ENCODE measurements around the gene KCNC2.

Gene KCNC2

GRCh38 chr12:75129275-75129674 lies 80.4 kb downstream of the KCNC2 start:
- Histone ChIP-seq H3K79me2 (ENCODE audit: insufficient read depth, low read length) (no peaks in the 10 kb centered on the region), H3K4me2 (ENCODE audit: insufficient read depth, low read length) (no peak overlapping the region), H3K27me3 (ENCODE audit: insufficient read depth, low read length, poor library complexity) (no peaks in the 10 kb centered on the region), H2AFZ (ENCODE audit: low read depth, low read length) (no peak overlapping the region), H3K9ac (ENCODE audit: low read depth, low read length) (no peak overlapping the region), H3K4me3 (ENCODE audit: low read depth in 1 of 2, low read length in 2 of 2) (no peak overlapping the region), H3K27ac (ENCODE audit: low read length) (no peak overlapping the region), H4K20me1 (ENCODE audit: insufficient read depth, low read length) (no peaks in the 10 kb centered on the region), H3K36me3 (ENCODE audit: insufficient read depth, low read length) (no peaks in the 10 kb centered on the region), H3K4me1 (ENCODE audit: insufficient read depth, low read length) (no peaks in the 10 kb centered on the region), H3K9me3 (ENCODE audit: insufficient read depth, low read length, severe bottlenecking) (no peaks in the 10 kb centered on the region)
- TF ChIP-seq CTCF (IDR thresholded peaks at IDR 0.05; ENCODE audit: borderline replicate concordance, extremely low read depth, low read length, poor library complexity, severe bottlenecking): no peak
- no peak for TF ChIP-seq EZH2 (IDR thresholded peaks at IDR 0.05; ENCODE audit: borderline replicate concordance, low read depth, low read length, severe bottlenecking)
- DNase-seq: no peak
- ATAC-seq (ENCODE audit: insufficient read depth, low read depth): no peak

GRCh38 chr12:75121036-75121705 lies 88.5 kb downstream of the KCNC2 start:
- Histone ChIP-seq H3K9ac (ENCODE audit: low read depth, low read length) (no peak overlapping the region), H3K27me3 (ENCODE audit: insufficient read depth, low read length, poor library complexity) (no peaks in the 10 kb centered on the region), H3K36me3 (ENCODE audit: insufficient read depth, low read length) (no peaks in the 10 kb centered on the region), H3K4me2 (ENCODE audit: insufficient read depth, low read length) (no peak overlapping the region), H3K79me2 (ENCODE audit: insufficient read depth, low read length) (no peaks in the 10 kb centered on the region), H3K9me3 (ENCODE audit: insufficient read depth, low read length, severe bottlenecking) (no peaks in the 10 kb centered on the region), H3K4me1 (ENCODE audit: insufficient read depth, low read length) (no peaks in the 10 kb centered on the region), H3K27ac (ENCODE audit: low read length) (no peak overlapping the region), H2AFZ (ENCODE audit: low read depth, low read length) (no peak overlapping the region), H3K4me3 (ENCODE audit: low read depth in 1 of 2, low read length in 2 of 2) (no peak overlapping the region), H4K20me1 (ENCODE audit: insufficient read depth, low read length) (no peaks in the 10 kb centered on the region)
- DNase-seq (no peak), ATAC-seq (ENCODE audit: insufficient read depth, low read depth) (no peak)
- TF ChIP-seq EZH2 (IDR thresholded peaks at IDR 0.05; ENCODE audit: borderline replicate concordance, low read depth, low read length, severe bottlenecking) (no peak), CTCF (IDR thresholded peaks at IDR 0.05; ENCODE audit: borderline replicate concordance, extremely low read depth, low read length, poor library complexity, severe bottlenecking) (no peak)

GRCh38 chr12:75120311-75120711 lies 89.3 kb downstream of the KCNC2 start:
- no peaks in the 10 kb centered on the region for H3K9me3 ChIP-seq (ENCODE audit: insufficient read depth, low read length, severe bottlenecking)
- H3K27ac ChIP-seq (ENCODE audit: low read length): no peak overlapping the region
- DNase-seq: no peak
- H3K4me2 ChIP-seq (ENCODE audit: insufficient read depth, low read length): no peak overlapping the region
- ATAC-seq (ENCODE audit: insufficient read depth, low read depth): no peak
- no peaks in the 10 kb centered on the region for H3K36me3 ChIP-seq (ENCODE audit: insufficient read depth, low read length)
- no peak overlapping the region for H2AFZ ChIP-seq (ENCODE audit: low read depth, low read length)
- H3K4me1 ChIP-seq (ENCODE audit: insufficient read depth, low read length): no peaks in the 10 kb centered on the region
- no peaks in the 10 kb centered on the region for H3K27me3 ChIP-seq (ENCODE audit: insufficient read depth, low read length, poor library complexity)
- no peak overlapping the region for H3K4me3 ChIP-seq (ENCODE audit: low read depth in 1 of 2, low read length in 2 of 2)
- H3K9ac ChIP-seq (ENCODE audit: low read depth, low read length): no peak overlapping the region
- TF ChIP-seq CTCF (IDR thresholded peaks at IDR 0.05; ENCODE audit: borderline replicate concordance, extremely low read depth, low read length, poor library complexity, severe bottlenecking) (no peak), EZH2 (IDR thresholded peaks at IDR 0.05; ENCODE audit: borderline replicate concordance, low read depth, low read length, severe bottlenecking) (no peak)
- no peaks in the 10 kb centered on the region for H3K79me2 ChIP-seq (ENCODE audit: insufficient read depth, low read length)
- H4K20me1 ChIP-seq (ENCODE audit: insufficient read depth, low read length): no peaks in the 10 kb centered on the region
